DND-41 (cell line): ENCODE data around the gene BCAS3.

Experiments used
- CTCF ChIP-seq: IDR thresholded peaks from 2 replicates; pipeline ENCODE4 v1.5.1; 2012; ENCODE audit warnings: borderline replicate concordance, low read length, moderate library complexity, mild to moderate bottlenecking; ENCODE audit not compliant: poor library complexity, severe bottlenecking; ENCODE audit errors: extremely low read depth
- EZH2 ChIP-seq: IDR thresholded peaks from 3 replicates; pipeline ENCODE4 v1.6.1; 2012; ENCODE audit warnings: borderline replicate concordance, low read depth, mild to moderate bottlenecking, moderate library complexity, low read length, inconsistent platforms; ENCODE audit not compliant: severe bottlenecking

GRCh38 chr17:60743282-60743681 is 65.6 kb downstream of the BCAS3 start:
- TF ChIP-seq EZH2 (no peak), CTCF (no peak)
